Mucosa of descending colon (tissue), 3 donors: ENCODE measurements around the gene SNED1. TPM values are rescaled to one million over a fixed set of nuclear protein-coding genes. Genes with fewer than 3 reads are reported as not detected.

Source experiments
- ATAC-seq: fragments of 200-7000 bp; cut with Tn5 transposase; one replicate; pipeline ENCODE4 v1.9.1; 2020; ENCODE audit warnings: mild to moderate bottlenecking, moderate library complexity
- DNase-seq, 3 donors: peaks; one replicate each; pipeline ENCODE4 v3.0.0-alpha.2; 2020
- H3K36me3 ChIP-seq: fragments of 200-600 bp; one replicate; pipeline ENCODE4 v1.8.0; 2021; ENCODE audit warnings: low read depth, mild to moderate bottlenecking
- H3K4me1 ChIP-seq: fragments of 200-600 bp; one replicate; pipeline ENCODE4 v1.8.0; 2021; ENCODE audit warnings: low read depth, mild to moderate bottlenecking
- H3K4me3 ChIP-seq: fragments of 200-600 bp; one replicate; pipeline ENCODE4 v1.8.0; 2021; ENCODE audit warnings: mild to moderate bottlenecking
- H3K9me3 ChIP-seq: fragments of 200-600 bp; one replicate; pipeline ENCODE4 v1.8.0; 2021; ENCODE audit warnings: mild to moderate bottlenecking
- intact Hi-C, 2 donors: fragments of 100-400 bp; cut with DNase I in 1 of 2; cut with micrococcal nuclease in 1 of 2; formaldehyde crosslinking; loops; one replicate each; pipeline versions ENCODE4 v1.11.0 to v1.11.1; 2022; cut with DNase I, micrococcal nuclease
- total RNA-seq, 3 donors: library from RNA; stranded (reverse); fragmentation: NEBNext Ultra II Directional in 2 of 3; extraction: Animal tissue kit (Norgen Biotek cat#: 25700) in 2 of 3; gene quantifications; one replicate each; pipeline versions ENCODE4 v1.2.1 to v1.2.4, GENCODE V29; 2021 to 2023
- TF ChIP-seq, protein P1 (sequence below): fragments of 200-600 bp; IDR thresholded peaks from one replicate; pipeline ENCODE4 v1.8.0; 2022; ENCODE audit warnings: antibody characterized with exemption, mild to moderate bottlenecking
- donor health status: DM: no; HTN: no; CAD: no; lungs with moderate emphysema.
- donor health status: DM: no; HTN: no; CAD: no.
- donor health status: DM: no; HTN: yes; CAD: no.

The SNED1 gene
- total RNA-seq, 3 donors from 2014 or later, result 7.0 to 16.3 (median 14.1) TPM

DNA sequence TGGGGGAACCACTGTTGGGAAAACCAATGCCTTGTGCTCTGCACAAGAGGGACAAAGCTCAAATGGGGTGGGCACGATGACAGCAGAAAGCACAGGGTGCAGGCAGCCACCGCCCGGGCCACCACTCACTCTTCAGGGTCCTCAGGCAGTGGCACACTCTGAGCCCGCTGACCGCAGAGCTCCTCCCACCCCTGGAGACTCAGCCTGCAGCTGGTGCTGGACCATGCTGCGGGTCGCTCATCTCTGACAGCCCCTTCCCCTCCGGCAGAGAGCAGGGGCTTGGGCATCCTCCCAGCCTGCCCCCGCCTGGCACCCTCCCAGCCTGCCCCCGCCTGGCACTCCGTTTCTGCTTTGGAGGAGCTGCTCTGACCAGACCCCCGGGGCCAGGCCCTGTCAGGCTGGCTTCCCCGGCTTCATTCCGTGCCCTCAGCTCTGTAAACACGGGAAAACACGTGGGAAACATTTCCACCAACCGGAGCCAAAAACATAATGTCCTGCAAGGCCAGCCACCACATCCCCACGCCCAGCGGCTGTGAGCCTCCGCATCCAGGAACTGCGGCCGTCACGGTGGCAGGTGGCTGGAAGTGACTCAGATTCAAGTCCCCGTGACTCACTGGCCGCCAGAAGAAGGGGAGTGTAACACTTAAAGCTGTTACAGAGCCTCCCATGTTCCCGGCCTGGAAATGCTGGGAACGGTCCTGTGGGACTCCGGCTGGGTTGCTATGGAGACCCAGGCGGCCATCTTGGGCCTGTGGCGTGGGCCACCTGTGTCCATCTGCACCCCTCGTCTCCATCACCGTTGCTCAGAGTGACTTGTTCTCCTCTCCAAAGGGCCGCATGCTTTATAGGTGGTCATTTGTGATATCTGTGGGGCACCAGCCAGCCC, 6.8 kb upstream of the SNED1 start:
- ATAC-seq (peak; percentile 87), DNase-seq (peak; percentile 59 to 90 (median 67))
- TF ChIP-seq, protein P1, sequence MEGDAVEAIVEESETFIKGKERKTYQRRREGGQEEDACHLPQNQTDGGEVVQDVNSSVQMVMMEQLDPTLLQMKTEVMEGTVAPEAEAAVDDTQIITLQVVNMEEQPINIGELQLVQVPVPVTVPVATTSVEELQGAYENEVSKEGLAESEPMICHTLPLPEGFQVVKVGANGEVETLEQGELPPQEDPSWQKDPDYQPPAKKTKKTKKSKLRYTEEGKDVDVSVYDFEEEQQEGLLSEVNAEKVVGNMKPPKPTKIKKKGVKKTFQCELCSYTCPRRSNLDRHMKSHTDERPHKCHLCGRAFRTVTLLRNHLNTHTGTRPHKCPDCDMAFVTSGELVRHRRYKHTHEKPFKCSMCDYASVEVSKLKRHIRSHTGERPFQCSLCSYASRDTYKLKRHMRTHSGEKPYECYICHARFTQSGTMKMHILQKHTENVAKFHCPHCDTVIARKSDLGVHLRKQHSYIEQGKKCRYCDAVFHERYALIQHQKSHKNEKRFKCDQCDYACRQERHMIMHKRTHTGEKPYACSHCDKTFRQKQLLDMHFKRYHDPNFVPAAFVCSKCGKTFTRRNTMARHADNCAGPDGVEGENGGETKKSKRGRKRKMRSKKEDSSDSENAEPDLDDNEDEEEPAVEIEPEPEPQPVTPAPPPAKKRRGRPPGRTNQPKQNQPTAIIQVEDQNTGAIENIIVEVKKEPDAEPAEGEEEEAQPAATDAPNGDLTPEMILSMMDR, result no peak
- Histone ChIP-seq H3K4me1 (peaks cover 12% of the 10 kb centered on the region), H3K4me3 (no peak overlapping the region), H3K9me3 (no peaks in the 10 kb centered on the region), H3K36me3 (no peaks in the 10 kb centered on the region)
- intact Hi-C loops, result no loop called here

GRCh38 chr2:240992572-240993291, 5.7 kb upstream of the SNED1 start:
- Histone ChIP-seq H3K9me3 (no peaks in the 10 kb centered on the region), H3K4me1 (peaks cover 2% of the 10 kb centered on the region), H3K4me3 (no peak overlapping the region), H3K36me3 (no peaks in the 10 kb centered on the region)
- TF ChIP-seq, protein P1, result no peak
- DNase-seq (peak in 2 of 3 donors; percentile 20 to 49), ATAC-seq (no peak)
- intact Hi-C loops, result no loop called here

- intact Hi-C loops, result no loop called here
- TF ChIP-seq, protein P1, result no peak
- Histone ChIP-seq H3K9me3 (no peaks in the 10 kb centered on the region), H3K4me3 (no peak overlapping the region), H3K4me1 (peaks cover 4% of the 10 kb centered on the region), H3K36me3 (no peaks in the 10 kb centered on the region)
- no peak for ATAC-seq
- peak in 2 of 3 donors; percentile 21 to 45 for DNase-seq
These were observed 4.8 kb upstream of the SNED1 start for GRCh38 chr2:240993446-240994170.

GRCh38 chr2:240994171-240994896, 4.1 kb upstream of the SNED1 start:
- TF ChIP-seq, protein P1, result no peak
- H3K4me1 ChIP-seq, result peaks cover 6% of the 10 kb centered on the region
- no peaks in the 10 kb centered on the region for H3K9me3 ChIP-seq
- ATAC-seq (no peak), DNase-seq (peak in 2 of 3 donors; percentile 24 to 46)
- H3K36me3 ChIP-seq, result no peaks in the 10 kb centered on the region
- intact Hi-C loops, result no loop called here
- H3K4me3 ChIP-seq, result no peak overlapping the region
